HFFc6 (cell line): Measurements from ENCODE around the gene SPRING1. TPM values are rescaled to one million over a fixed set of nuclear protein-coding genes. Genes with fewer than 3 reads are reported as not detected.

Experiments
- DNase-seq: peaks from one replicate; pipeline ENCODE4 v3.0.0-alpha.2; 2018
- H3K27ac Mint-ChIP-seq: 2 replicates; pipeline ENCODE4 v1.8.0; 2020; ENCODE audit warnings: mild to moderate bottlenecking, mixed read lengths
- H3K27me3 Mint-ChIP-seq: 2 replicates; pipeline ENCODE4 v1.8.0; 2021; ENCODE audit warnings: mild to moderate bottlenecking, moderate library complexity, mixed read lengths; ENCODE audit not compliant: insufficient read depth
- H3K36me3 Mint-ChIP-seq: 2 replicates; pipeline ENCODE4 v1.8.0; 2021; ENCODE audit warnings: low read depth, mixed read lengths
- H3K4me1 Mint-ChIP-seq: 2 replicates; pipeline ENCODE4 v1.8.0; 2020; ENCODE audit warnings: low read depth, mixed read lengths
- H3K4me3 Mint-ChIP-seq: 2 replicates; pipeline ENCODE4 v1.8.0; 2020; ENCODE audit warnings: mild to moderate bottlenecking, moderate library complexity, mixed read lengths
- H3K9me3 Mint-ChIP-seq: 2 replicates; pipeline ENCODE4 v1.8.0; 2020; ENCODE audit warnings: mild to moderate bottlenecking, mixed read lengths
- long read RNA-seq: library from polyadenylated mRNA; unstranded; transcript quantifications from one replicate; pipeline ENCODE4 v2.0.0, GENCODE V29; 2019
- total RNA-seq, 6 experiments: library from RNA; stranded (reverse); fragmentation: NEBNext Ultra II Directional; extraction: Animal tissue kit (Norgen Biotek cat#: 25700); gene quantifications; 2 replicates in 1 of 6; 3 replicates in 5 of 6; pipeline ENCODE4 v1.2.3, GENCODE V29; 2021
- TF ChIP-seq, protein P1 (sequence below): fragments of 200-600 bp; sonication (generic); IDR thresholded peaks from 2 replicates; pipeline ENCODE4 v1.5.0; 2021; ENCODE audit warnings: antibody characterized with exemption, mild to moderate bottlenecking

SPRING1 gene, protein sequence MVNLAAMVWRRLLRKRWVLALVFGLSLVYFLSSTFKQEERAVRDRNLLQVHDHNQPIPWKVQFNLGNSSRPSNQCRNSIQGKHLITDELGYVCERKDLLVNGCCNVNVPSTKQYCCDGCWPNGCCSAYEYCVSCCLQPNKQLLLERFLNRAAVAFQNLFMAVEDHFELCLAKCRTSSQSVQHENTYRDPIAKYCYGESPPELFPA
- 10 to 100 TPM; 29.3 to 39.5 (median 35.8) TPM for total RNA-seq
- long read RNA-seq, full-length matches to known transcripts = 1 of 17 reads
- long read RNA-seq, partial matches to known transcripts = 1 of 17 reads
- long read RNA-seq, other reads (novel, unspliced or antisense) = 15 of 17 reads

DNA sequence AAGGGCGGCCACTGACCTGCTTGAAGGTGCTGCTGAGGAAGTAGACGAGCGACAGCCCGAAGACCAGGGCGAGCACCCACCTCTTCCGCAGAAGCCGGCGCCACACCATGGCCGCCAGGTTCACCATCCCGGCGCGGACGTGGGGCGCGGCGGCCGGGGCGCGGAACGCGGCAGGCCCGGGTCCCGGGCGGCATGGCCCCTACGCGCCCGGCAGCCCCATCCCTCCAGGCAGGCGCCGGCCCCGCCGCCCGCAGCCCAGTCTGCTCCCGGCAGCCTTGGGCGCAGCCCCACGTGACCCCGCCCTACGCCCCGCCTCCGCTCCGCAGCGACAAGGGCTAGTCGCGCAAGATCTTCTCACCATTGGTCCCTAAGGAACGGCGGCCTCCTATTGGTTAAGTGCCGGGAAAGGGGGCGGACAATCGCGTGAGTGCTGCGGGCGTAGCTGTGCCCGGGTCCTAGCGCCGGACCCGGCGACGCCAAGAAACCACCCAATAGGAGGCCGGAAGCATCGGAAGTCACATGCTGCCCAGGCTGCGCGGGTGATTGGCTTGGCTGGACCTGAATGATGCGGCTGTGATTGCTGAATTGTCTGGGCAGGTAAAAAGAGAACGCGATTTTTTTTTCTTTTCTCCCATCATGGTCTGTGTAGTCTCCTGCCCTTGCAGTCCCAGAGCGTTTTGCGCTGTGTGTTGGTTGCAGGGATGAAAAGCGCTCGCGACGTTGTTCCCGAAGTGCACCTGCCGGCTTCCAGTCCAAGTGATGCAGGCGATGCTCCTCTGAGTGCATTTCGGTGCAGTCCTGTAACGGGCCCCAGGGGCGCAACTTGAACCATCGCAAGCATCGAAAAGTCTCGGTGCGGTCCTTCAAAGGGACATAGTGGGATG, at the start of gene SPRING1, which contains the start of gene RNFT2:
Gene SPRING1, minus strand, starts transcription at position 296 of the 884 bp plus-strand sequence. Its CDS starts 169 bp downstream, at position 127.
Gene RNFT2, plus strand, starts transcription at position 542 of the 884 bp plus-strand sequence. CDS start 2,183 bp downstream, outside the sequence.
- Mint-ChIP-seq H3K27ac (peak within 1 kb of the TSS; percentile 65), H3K9me3 (no peaks in the 10 kb centered on the region), H3K27me3 (peaks cover 3% of the 10 kb centered on the region), H3K4me1 (peaks cover 25% of the 10 kb centered on the region), H3K36me3 (peaks cover 13% of the 10 kb centered on the region), H3K4me3 (peak within 1 kb of the TSS; percentile 97)
- DNase-seq = peak; percentile 99
- TF ChIP-seq, protein P1, sequence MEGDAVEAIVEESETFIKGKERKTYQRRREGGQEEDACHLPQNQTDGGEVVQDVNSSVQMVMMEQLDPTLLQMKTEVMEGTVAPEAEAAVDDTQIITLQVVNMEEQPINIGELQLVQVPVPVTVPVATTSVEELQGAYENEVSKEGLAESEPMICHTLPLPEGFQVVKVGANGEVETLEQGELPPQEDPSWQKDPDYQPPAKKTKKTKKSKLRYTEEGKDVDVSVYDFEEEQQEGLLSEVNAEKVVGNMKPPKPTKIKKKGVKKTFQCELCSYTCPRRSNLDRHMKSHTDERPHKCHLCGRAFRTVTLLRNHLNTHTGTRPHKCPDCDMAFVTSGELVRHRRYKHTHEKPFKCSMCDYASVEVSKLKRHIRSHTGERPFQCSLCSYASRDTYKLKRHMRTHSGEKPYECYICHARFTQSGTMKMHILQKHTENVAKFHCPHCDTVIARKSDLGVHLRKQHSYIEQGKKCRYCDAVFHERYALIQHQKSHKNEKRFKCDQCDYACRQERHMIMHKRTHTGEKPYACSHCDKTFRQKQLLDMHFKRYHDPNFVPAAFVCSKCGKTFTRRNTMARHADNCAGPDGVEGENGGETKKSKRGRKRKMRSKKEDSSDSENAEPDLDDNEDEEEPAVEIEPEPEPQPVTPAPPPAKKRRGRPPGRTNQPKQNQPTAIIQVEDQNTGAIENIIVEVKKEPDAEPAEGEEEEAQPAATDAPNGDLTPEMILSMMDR = 0 out of 2 replicates have a peak, but pooled peaks have one; percentile 13

DNA sequence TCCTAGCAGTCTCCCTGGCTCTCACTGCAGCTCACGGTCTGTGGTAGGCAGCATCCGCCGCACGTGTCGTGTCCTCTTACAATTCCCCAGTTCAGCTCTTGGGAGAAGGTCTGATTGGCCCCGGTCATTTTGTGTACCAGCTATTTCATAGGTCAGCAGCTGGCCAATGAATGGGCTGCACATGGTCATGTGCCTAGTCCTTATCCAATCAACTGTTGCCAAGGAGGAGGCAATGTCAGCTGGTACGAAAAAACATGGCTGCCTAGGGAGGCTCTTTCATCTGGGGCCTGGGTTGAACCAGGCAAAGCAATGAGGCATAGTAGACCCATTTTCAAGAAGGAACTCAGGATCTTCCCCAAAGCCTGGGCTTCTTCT, 46.4 kb upstream of the SPRING1 start:
- TF ChIP-seq, protein P1 = no peak
- Mint-ChIP-seq H3K4me3 (no peak overlapping the region), H3K36me3 (peaks cover 9% of the 10 kb centered on the region), H3K27ac (no peak overlapping the region), H3K9me3 (no peaks in the 10 kb centered on the region; the same call in 1 of the 2 replicates), H3K4me1 (no peaks in the 10 kb centered on the region), H3K27me3 (no peaks in the 10 kb centered on the region)
- DNase-seq = no peak

DNA sequence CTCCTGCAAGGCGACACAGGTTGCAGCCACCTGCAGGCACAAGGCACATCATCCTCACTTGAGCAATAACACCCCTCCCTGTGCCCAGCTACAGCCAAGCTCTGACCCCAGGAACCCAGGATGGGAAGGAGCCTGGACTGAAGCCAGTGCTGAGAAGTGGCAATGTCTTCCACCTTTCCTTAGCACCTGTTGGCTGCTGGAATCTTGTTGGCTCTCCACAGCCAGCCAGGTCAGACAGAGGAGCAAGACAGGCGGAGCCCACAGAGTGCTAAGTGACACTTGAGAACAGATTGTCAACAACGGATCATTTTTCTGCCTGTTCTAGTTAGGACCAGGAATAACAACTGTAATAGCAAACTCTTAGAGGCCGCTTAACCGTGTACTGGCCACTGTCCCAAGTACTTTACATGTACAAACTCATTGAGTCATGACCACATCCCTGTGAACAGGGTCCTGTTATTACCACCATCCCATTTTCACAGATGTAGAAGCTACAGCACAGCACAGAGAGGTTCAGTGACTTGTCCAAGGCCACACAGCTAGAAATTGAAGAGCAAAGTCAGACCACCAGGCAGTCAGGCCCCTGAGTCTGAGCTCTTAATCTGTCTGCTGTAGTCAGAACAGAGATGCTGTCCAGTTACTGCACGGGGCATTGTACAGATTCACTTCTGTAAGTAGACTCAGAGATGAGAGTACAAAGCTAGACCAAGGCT, 45.8 kb upstream of the SPRING1 start:
- Mint-ChIP-seq H3K36me3 (peaks cover 9% of the 10 kb centered on the region), H3K27me3 (no peaks in the 10 kb centered on the region), H3K4me1 (no peaks in the 10 kb centered on the region), H3K4me3 (no peak overlapping the region), H3K27ac (no peak overlapping the region), H3K9me3 (no peaks in the 10 kb centered on the region; the same call in 1 of the 2 replicates)
- no peak for DNase-seq
- TF ChIP-seq, protein P1 = no peak

DNA sequence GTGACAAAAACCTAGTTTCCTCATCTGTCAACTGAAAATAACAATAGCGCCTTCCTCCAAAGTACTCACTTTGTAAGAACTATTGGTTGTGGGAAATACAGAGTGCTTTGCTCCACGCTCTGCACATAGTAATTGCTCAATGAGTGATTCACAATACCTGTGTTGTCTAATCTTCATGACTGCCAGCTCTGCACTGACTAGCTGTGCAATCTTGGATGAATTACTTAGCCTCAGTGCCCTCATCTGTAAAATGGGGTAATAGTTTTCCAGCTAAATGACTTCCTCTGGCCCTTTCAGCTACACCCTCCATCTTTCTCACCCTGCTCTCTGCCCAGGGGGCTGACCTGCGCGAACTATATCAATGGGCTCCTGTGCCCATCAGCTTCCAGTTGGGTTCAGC, 43.1 kb upstream of the SPRING1 start:
- H3K36me3 Mint-ChIP-seq = peaks cover 4% of the 10 kb centered on the region; the same call in 1 of the 2 replicates
- no peak overlapping the region for H3K4me3 Mint-ChIP-seq
- H3K4me1 Mint-ChIP-seq = no peaks in the 10 kb centered on the region
- TF ChIP-seq, protein P1 = no peak
- H3K27ac Mint-ChIP-seq = no peak overlapping the region
- no peak for DNase-seq
- H3K9me3 Mint-ChIP-seq = no peaks in the 10 kb centered on the region
- H3K27me3 Mint-ChIP-seq = peaks cover 2% of the 10 kb centered on the region; the same call in 1 of the 2 replicates

DNA sequence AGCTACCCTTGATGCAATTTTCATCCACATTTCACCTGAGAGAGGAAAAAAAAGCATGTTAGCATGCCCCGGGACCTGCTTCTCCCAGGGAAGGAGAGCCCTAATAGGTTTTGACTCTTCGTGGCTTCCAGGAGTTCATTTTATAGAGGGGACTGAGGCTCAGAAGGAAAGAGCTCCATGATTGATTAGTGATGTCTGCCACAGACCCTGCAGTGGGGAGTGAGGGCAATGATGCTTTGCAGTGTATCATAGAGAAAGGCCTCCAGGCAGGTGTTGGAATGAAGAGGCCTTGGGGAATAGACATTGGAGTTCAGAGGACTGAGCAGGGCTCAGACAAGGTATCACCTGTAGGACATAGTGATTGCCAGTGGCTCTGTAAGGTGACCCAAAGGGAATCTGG, 41.7 kb upstream of the SPRING1 start:
- H3K27me3 Mint-ChIP-seq = peaks cover 2% of the 10 kb centered on the region; the same call in 1 of the 2 replicates
- peaks cover 2% of the 10 kb centered on the region; the same call in 1 of the 2 replicates for H3K36me3 Mint-ChIP-seq
- no peak overlapping the region for H3K27ac Mint-ChIP-seq
- no peak overlapping the region for H3K4me3 Mint-ChIP-seq
- no peaks in the 10 kb centered on the region for H3K4me1 Mint-ChIP-seq
- H3K9me3 Mint-ChIP-seq = no peaks in the 10 kb centered on the region
- TF ChIP-seq, protein P1 = no peak
- no peak for DNase-seq
